IMR-90 (cell line): ENCODE measurements around the gene OLIG3.

Experiments used
- MAFK ChIP-seq: IDR thresholded peaks from 2 replicates; pipeline ENCODE4 v1.6.1; 2012; ENCODE audit warnings: low read depth, low read length, improper control_type of control experiment
- POLR2A ChIP-seq: IDR thresholded peaks from 2 replicates; pipeline ENCODE4 v1.6.1; 2012; ENCODE audit warnings: mild to moderate bottlenecking, low read depth, low read length
- RAD21 ChIP-seq: IDR thresholded peaks from 2 replicates; pipeline ENCODE4 v1.6.1; 2012; ENCODE audit warnings: low read length, improper control_type of control experiment
- TF ChIP-seq, protein P1 (sequence below): conservative IDR thresholded peaks from 2 replicates; pipeline ENCODE4 v1.5.1; 2012; ENCODE audit warnings: mild to moderate bottlenecking, low read depth, low read length, improper control_type of control experiment
- TF ChIP-seq, protein P2 (sequence below): fragments of 150-350 bp; IDR thresholded peaks from 2 replicates; pipeline ENCODE4 v1.6.1; 2017; ENCODE audit warnings: mild to moderate bottlenecking, antibody characterized with exemption, low read length, low read depth

DNA sequence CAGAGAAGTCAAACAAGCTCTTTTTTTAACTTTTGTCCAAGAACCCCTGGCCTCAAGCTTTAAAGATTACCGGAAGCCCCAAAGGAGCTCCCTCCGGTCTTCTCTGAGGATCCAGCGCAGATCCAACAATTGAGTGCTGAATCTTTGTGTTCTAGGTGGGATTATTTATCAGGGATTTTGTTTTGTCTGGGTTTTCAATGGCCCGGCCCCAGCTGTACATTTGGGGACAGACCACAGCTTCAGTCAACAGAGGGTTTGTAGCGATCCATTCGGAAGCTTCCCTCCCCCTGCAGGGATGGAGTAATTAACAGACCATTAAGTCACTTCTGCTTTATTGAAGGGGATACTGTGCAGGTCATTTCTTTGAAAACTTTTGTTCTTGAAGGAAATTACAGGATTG is 7.8 kb downstream of the OLIG3 start:
- no peak for TF ChIP-seq MAFK
- TF ChIP-seq, protein P1, sequence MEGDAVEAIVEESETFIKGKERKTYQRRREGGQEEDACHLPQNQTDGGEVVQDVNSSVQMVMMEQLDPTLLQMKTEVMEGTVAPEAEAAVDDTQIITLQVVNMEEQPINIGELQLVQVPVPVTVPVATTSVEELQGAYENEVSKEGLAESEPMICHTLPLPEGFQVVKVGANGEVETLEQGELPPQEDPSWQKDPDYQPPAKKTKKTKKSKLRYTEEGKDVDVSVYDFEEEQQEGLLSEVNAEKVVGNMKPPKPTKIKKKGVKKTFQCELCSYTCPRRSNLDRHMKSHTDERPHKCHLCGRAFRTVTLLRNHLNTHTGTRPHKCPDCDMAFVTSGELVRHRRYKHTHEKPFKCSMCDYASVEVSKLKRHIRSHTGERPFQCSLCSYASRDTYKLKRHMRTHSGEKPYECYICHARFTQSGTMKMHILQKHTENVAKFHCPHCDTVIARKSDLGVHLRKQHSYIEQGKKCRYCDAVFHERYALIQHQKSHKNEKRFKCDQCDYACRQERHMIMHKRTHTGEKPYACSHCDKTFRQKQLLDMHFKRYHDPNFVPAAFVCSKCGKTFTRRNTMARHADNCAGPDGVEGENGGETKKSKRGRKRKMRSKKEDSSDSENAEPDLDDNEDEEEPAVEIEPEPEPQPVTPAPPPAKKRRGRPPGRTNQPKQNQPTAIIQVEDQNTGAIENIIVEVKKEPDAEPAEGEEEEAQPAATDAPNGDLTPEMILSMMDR, result no peak
- TF ChIP-seq POLR2A, result no peak
- TF ChIP-seq RAD21, result no peak
- TF ChIP-seq, protein P2, sequence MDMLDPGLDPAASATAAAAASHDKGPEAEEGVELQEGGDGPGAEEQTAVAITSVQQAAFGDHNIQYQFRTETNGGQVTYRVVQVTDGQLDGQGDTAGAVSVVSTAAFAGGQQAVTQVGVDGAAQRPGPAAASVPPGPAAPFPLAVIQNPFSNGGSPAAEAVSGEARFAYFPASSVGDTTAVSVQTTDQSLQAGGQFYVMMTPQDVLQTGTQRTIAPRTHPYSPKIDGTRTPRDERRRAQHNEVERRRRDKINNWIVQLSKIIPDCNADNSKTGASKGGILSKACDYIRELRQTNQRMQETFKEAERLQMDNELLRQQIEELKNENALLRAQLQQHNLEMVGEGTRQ, result no peak
